ENCODE results near the gene DNAJC1. TPM values are rescaled to one million over a fixed set of nuclear protein-coding genes. Genes with fewer than 3 reads are reported as not detected.

The DNAJC1 gene
- polyA plus RNA-seq, 2 of the 4 experiments (the other 2 are of a cell fraction): 19.2 to 34.2 TPM

- Histone ChIP-seq H3K4me1 (no peaks in the 10 kb centered on the region), H3K4me2 (no peak overlapping the region), H3K4me3 (no peak overlapping the region), H3K27ac (no peak overlapping the region), H3K9me3 (peaks cover 6% of the 10 kb centered on the region; the same call in 2 of the 3 replicates)
- TF ChIP-seq FOSL2 (IDR thresholded peaks at IDR 0.05) (no peak), FOSL2 (CRISPR knock-in tag; IDR thresholded peaks at IDR 0.05) (no peak), EP300 (IDR thresholded peaks at IDR 0.05) (no peak), EHMT2 (IDR thresholded peaks at IDR 0.05; ENCODE audit: low read depth) (no peak), RAD21 (conservative IDR thresholded peaks at IDR 0.05 in 1 of 2, IDR thresholded peaks at IDR 0.05 in 1 of 2) (no peak), TP53 (CRISPR knock-in tag; IDR thresholded peaks at IDR 0.05) (no peak), SREBF2 (IDR thresholded peaks at IDR 0.05) (no peak), ZNF302 (CRISPR knock-in tag; IDR thresholded peaks at IDR 0.05) (no peak), CBX8 (IDR thresholded peaks at IDR 0.05) (no peak), POLR2A (IDR thresholded peaks at IDR 0.05; ENCODE audit: low read length) (no peak), BHLHE40 (IDR thresholded peaks at IDR 0.05; ENCODE audit: low read depth, low read length) (no peak), JUN (IDR thresholded peaks at IDR 0.05) (no peak), KDM1A (IDR thresholded peaks at IDR 0.05; ENCODE audit: low read depth) (no peak)
- 84% methylated on average over 5 of the region's 5 CpGs for WGBS (ENCODE audit: missing lambda C conversion rate)
- ChIA-PET POLR2A (interaction anchor here (0.5 kb wide), 1 partner anchor 63 kb away, joined by 5 read pairs; no protein-coding TSS in a partner anchor), CTCF (interaction anchor here (0.9 to 1.3 kb wide), 3 partner anchors 10 to 520 kb away, joined by 3 to 4 read pairs (median 3); no protein-coding TSS in a partner anchor)
- FAIRE-seq: no peak
- no peak for DNase-seq (ENCODE audit: low read depth in 1 of 2, low spot score in 1 of 2)
- no peak for ATAC-seq
Measured at GRCh38 chr10:22016046-22016705, 12.6 kb upstream of the DNAJC1 start.

DNA sequence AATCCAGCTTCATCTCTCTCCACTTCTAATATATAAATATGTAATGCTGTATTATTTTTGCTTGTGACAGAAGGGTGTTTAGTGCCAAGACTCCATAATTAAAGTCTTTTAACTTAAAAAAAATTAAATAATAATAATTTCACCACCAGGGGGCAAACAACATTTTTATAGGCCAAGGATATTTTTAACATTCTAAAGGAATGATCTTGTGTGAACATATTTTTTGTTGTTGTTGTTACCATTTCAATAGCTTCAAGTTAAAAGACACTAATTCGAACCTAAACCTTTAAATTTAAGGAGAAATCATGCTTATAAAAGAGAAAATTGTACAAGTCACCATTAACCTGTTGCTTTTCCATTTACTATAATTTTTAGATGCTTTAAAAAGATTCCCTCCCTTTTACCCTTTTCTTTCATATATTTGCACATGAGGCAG, 7.5 kb upstream of the DNAJC1 start:
- ATAC-seq (no peak), FAIRE-seq (peak; percentile 49), DNase-seq (ENCODE audit: low read depth in 1 of 2, low spot score in 1 of 2) (peak in 1 of 2 experiments; percentile 19)
- no peaks in the 10 kb centered on the region for H3K4me1 ChIP-seq
- H3K4me3 ChIP-seq: no peak overlapping the region
- H3K4me2 ChIP-seq: no peak overlapping the region
- TF ChIP-seq RAD21 (conservative IDR thresholded peaks at IDR 0.05 in 1 of 2, IDR thresholded peaks at IDR 0.05 in 1 of 2) (peak in 1 of 2 experiments; percentile 65; a peak in 2 of 5 replicates), JUNB (IDR thresholded peaks at IDR 0.05) (no peak), SMC3 (IDR thresholded peaks at IDR 0.05) (peak; percentile 84)
- TF ChIP-seq, protein P1, sequence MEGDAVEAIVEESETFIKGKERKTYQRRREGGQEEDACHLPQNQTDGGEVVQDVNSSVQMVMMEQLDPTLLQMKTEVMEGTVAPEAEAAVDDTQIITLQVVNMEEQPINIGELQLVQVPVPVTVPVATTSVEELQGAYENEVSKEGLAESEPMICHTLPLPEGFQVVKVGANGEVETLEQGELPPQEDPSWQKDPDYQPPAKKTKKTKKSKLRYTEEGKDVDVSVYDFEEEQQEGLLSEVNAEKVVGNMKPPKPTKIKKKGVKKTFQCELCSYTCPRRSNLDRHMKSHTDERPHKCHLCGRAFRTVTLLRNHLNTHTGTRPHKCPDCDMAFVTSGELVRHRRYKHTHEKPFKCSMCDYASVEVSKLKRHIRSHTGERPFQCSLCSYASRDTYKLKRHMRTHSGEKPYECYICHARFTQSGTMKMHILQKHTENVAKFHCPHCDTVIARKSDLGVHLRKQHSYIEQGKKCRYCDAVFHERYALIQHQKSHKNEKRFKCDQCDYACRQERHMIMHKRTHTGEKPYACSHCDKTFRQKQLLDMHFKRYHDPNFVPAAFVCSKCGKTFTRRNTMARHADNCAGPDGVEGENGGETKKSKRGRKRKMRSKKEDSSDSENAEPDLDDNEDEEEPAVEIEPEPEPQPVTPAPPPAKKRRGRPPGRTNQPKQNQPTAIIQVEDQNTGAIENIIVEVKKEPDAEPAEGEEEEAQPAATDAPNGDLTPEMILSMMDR (IDR thresholded peaks at IDR 0.05): peak; percentile 61
- whole genome bisulfite sequencing (ENCODE audit: missing lambda C conversion rate): 3% methylated on average over 1 of the region's 1 CpG
- no peaks in the 10 kb centered on the region; the same call in 2 of the 3 replicates for H3K9me3 ChIP-seq
- H3K27ac ChIP-seq: no peak overlapping the region
- CTCF ChIA-PET: interaction anchor here (0.5 to 3.4 kb wide), 18 partner anchors 9 to 983 kb away, joined by 3 to 11 read pairs (median 4); no protein-coding TSS in a partner anchor
- POLR2A ChIA-PET: no interaction called here

DNA sequence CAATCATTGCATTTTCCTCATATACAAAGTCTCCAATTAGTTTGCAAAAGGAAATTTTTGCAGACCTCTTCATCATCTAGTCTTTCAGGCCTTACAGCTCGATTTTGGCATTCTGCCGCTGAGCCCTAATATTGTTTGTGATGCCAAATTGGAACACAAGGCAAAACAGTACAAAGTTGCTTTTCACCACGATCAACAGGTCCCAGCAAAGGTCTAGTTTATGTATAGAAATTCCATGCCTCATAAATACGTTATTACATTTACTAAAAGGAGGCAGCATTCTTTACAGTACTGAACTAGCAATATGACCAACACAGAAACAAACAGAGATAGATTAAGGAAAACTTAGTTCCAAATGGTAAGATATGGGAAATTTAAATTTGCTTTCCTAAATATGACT, 7.0 kb upstream of the DNAJC1 start:
- ATAC-seq: no peak
- TF ChIP-seq CBX2 (IDR thresholded peaks at IDR 0.05; ENCODE audit: borderline replicate concordance, low read depth): no peak
- no peak for TF ChIP-seq EHF (CRISPR knock-in tag; IDR thresholded peaks at IDR 0.05)
- no peak for TF ChIP-seq HEYL (CRISPR knock-in tag; IDR thresholded peaks at IDR 0.05)
- TF ChIP-seq, protein P2, sequence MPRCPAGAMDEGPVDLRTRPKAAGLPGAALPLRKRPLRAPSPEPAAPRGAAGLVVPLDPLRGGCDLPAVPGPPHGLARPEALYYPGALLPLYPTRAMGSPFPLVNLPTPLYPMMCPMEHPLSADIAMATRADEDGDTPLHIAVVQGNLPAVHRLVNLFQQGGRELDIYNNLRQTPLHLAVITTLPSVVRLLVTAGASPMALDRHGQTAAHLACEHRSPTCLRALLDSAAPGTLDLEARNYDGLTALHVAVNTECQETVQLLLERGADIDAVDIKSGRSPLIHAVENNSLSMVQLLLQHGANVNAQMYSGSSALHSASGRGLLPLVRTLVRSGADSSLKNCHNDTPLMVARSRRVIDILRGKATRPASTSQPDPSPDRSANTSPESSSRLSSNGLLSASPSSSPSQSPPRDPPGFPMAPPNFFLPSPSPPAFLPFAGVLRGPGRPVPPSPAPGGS (IDR thresholded peaks at IDR 0.05): no peak
- TF ChIP-seq, protein P1 (IDR thresholded peaks at IDR 0.05): no peak
- no peak for TF ChIP-seq HOXA7 (CRISPR knock-in tag; IDR thresholded peaks at IDR 0.05)
- TF ChIP-seq ESRRA (IDR thresholded peaks at IDR 0.05; ENCODE audit: borderline replicate concordance, low read length): no peak
- TF ChIP-seq NFE2L2 (conservative IDR thresholded peaks at IDR 0.05; ENCODE audit: low read length): no peak
- TF ChIP-seq RFX5 (IDR thresholded peaks at IDR 0.05): no peak
- no peak for TF ChIP-seq EHMT2 (IDR thresholded peaks at IDR 0.05; ENCODE audit: low read depth)
- H3K9me3 ChIP-seq: no peaks in the 10 kb centered on the region; the same call in 2 of the 3 replicates
- 35% methylated on average over 4 of the region's 4 CpGs for WGBS (ENCODE audit: missing lambda C conversion rate)
- no peak for FAIRE-seq
- POLR2A ChIA-PET: no interaction called here
- no peak overlapping the region for H3K27ac ChIP-seq
- H3K4me3 ChIP-seq: no peak overlapping the region
- CTCF ChIA-PET: interaction anchor here (0.5 to 3.4 kb wide), 16 partner anchors 8 to 983 kb away, joined by 3 to 11 read pairs (median 4); no protein-coding TSS in a partner anchor
- DNase-seq (ENCODE audit: low read depth in 1 of 2, low spot score in 1 of 2): no peak
- H3K4me1 ChIP-seq: no peaks in the 10 kb centered on the region
- H3K4me2 ChIP-seq: no peak overlapping the region
